NCI-H128 (cell line): ENCODE data around the gene EPHA6.
"Not testable (repeated sequence)": the region's sequence is repeated elsewhere in the genome, so short reads cannot be mapped to it uniquely, and the experiment has no call there.

Experiments used
- DNase-seq: peaks from one replicate; lab custom pipeline; 2025; ENCODE audit not compliant: unreplicated experiment; lab: John Stamatoyannopoulos, UW

Gene EPHA6

GRCh38 chr3:96900566-96900965 is 86.2 kb downstream of the EPHA6 start:
- no peak for DNase-seq

- DNase-seq: no peak
Measured at GRCh38 chr3:96915445-96915844, 101.1 kb downstream of the EPHA6 start.

- no peak for DNase-seq
Measured at GRCh38 chr3:96931119-96931862, 116.9 kb downstream of the EPHA6 start.

- not testable (repeated sequence) for DNase-seq
Measured at GRCh38 chr3:96942131-96942530, 127.7 kb downstream of the EPHA6 start.

- DNase-seq: no peak
Measured at GRCh38 chr3:96958856-96959255, 144.5 kb downstream of the EPHA6 start.

GRCh38 chr3:96959474-96959873 is 145.1 kb downstream of the EPHA6 start:
- no peak for DNase-seq

- no peak for DNase-seq
Measured at GRCh38 chr3:96959901-96960641, 145.7 kb downstream of the EPHA6 start.

- DNase-seq: no peak
Measured at GRCh38 chr3:96960661-96961330, 146.4 kb downstream of the EPHA6 start.

GRCh38 chr3:96961576-96961975 is 147.2 kb downstream of the EPHA6 start:
- DNase-seq: no peak

- DNase-seq: no peak
Measured at GRCh38 chr3:96966181-96966929, 152.0 kb downstream of the EPHA6 start.

- DNase-seq: no peak
Measured at GRCh38 chr3:96970211-96970610, 155.8 kb downstream of the EPHA6 start.

GRCh38 chr3:96977671-96978070 is 163.3 kb downstream of the EPHA6 start:
- no peak for DNase-seq

- DNase-seq: not testable (repeated sequence)
Measured at GRCh38 chr3:96983716-96984115, 169.3 kb downstream of the EPHA6 start.

GRCh38 chr3:96986241-96986640 is 171.8 kb downstream of the EPHA6 start:
- no peak for DNase-seq

GRCh38 chr3:96991231-96991630 is 176.8 kb downstream of the EPHA6 start:
- no peak for DNase-seq

GRCh38 chr3:96991800-96992365 is 177.5 kb downstream of the EPHA6 start:
- DNase-seq: no peak

- no peak for DNase-seq
Measured at GRCh38 chr3:96994988-96995387, 180.6 kb downstream of the EPHA6 start.

GRCh38 chr3:96996009-96996408 is 181.6 kb downstream of the EPHA6 start:
- DNase-seq: no peak

GRCh38 chr3:97001611-97002010 is 187.2 kb downstream of the EPHA6 start:
- DNase-seq: no peak

GRCh38 chr3:97009427-97010019 is 195.1 kb downstream of the EPHA6 start:
- no peak for DNase-seq
